AG04449 (cell line): ENCODE results near the gene MGLL.

Experiments used
- CTCF ChIA-PET: fragments of 350-600 bp; formaldehyde crosslinking; extraction: SDS; loops from one replicate; lab custom pipeline; 2021; ENCODE audit warnings: antibody characterized with exemption; lab: Yijun Ruan, JAX
- POLR2A ChIA-PET: fragments of 400-600, 350-600 bp; formaldehyde crosslinking; extraction: SDS; loops from one replicate; lab custom pipeline; 2020; ENCODE audit warnings: antibody characterized with exemption, inconsistent platforms; lab: Yijun Ruan, JAX
- DNase-seq: peaks from one replicate; pipeline ENCODE4 v3.0.0-alpha.2; 2010; ENCODE audit warnings: low read depth, low spot score
- H3K4me3 ChIP-seq: 2 replicates; pipeline ENCODE4 v1.5.1; 2011; ENCODE audit warnings: low read depth, mild to moderate bottlenecking, control low read depth, low read length
- CTCF ChIP-seq: IDR thresholded peaks from one replicate; pipeline ENCODE4 v1.5.1; 2011; ENCODE audit warnings: mild to moderate bottlenecking, moderate library complexity, low read length, control low read depth, inconsistent platforms; ENCODE audit not compliant: insufficient read depth; ENCODE audit errors: missing control alignments

MGLL gene

GRCh38 chr3:127822682-127823425 is 539 bp upstream of the MGLL start:
- peak overlapping the region; percentile 77 for H3K4me3 ChIP-seq
- peak; percentile 33 for TF ChIP-seq CTCF
- no peak for DNase-seq
- CTCF ChIA-PET = interaction anchor here (0.8 to 5.0 kb wide), 11 partner anchors 11 to 248 kb away, joined by 3 to 39 read pairs (median 4); no protein-coding TSS in a partner anchor
- POLR2A ChIA-PET = interaction anchor here (0.6 to 1.8 kb wide), 13 partner anchors 19 to 151 kb away, joined by 3 to 7 read pairs (median 3); no protein-coding TSS in a partner anchor

GRCh38 chr3:127821394-127821793 is 921 bp downstream of the MGLL start:
- DNase-seq = no peak
- CTCF ChIA-PET = interaction anchor here (1.2 to 5.0 kb wide), 5 partner anchors 13 to 131 kb away, joined by 3 to 39 read pairs (median 18); no protein-coding TSS in a partner anchor
- TF ChIP-seq CTCF = no peak
- POLR2A ChIA-PET = interaction anchor here (1.1 to 1.8 kb wide), 2 partner anchors 18 to 30 kb away, joined by 3 to 6 read pairs; no protein-coding TSS in a partner anchor
- H3K4me3 ChIP-seq = peak overlapping the region; percentile 77

- POLR2A ChIA-PET = interaction anchor here (1.1 kb wide), 1 partner anchor 30 kb away, joined by 3 read pairs; no protein-coding TSS in a partner anchor
- no peak for TF ChIP-seq CTCF
- H3K4me3 ChIP-seq = peak overlapping the region; percentile 39
- no peak for DNase-seq
- CTCF ChIA-PET = interaction anchor here (1.2 to 3.6 kb wide), 5 partner anchors 13 to 141 kb away, joined by 3 to 31 read pairs (median 6); no protein-coding TSS in a partner anchor
Measured at GRCh38 chr3:127820826-127821313, 1.4 kb downstream of the MGLL start.

DNA sequence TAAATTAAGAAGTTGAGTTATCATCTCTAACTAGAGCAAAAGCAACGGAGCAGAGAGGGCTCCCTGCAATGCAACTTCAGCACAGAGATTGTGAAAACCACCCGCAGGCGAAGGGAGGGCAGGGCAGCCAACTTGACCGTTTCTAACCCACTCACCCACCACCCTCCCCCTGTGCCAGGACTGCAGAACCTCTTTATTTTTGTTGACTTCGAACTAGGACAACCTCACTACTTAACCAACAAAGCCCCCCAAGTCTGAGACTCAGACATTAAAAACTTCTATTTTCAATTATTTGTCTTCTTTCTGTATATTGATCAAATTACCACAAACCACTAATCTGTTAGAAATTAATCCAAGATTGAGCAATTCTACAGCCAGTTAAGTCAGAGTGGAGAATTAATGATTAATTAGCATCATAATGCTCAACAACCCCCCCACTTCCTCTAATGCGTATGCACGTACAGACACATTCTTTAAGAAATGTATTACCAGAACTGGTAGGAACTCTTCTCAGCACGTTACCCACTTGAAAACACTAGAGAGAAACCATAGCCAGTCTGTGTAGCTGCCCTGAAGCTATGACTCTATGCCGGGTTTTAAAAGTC is 2.0 kb downstream of the MGLL start:
- CTCF ChIA-PET = interaction anchor here (0.6 to 3.6 kb wide), 5 partner anchors 13 to 141 kb away, joined by 3 to 31 read pairs (median 3); no protein-coding TSS in a partner anchor

GRCh38 chr3:127819656-127820055 is 2.7 kb downstream of the MGLL start:
- no peak for DNase-seq
- POLR2A ChIA-PET = interaction anchor here (0.8 kb wide), 1 partner anchor 18 kb away, joined by 3 read pairs; no protein-coding TSS in a partner anchor
- no peak for TF ChIP-seq CTCF
- 0 out of 2 replicates have a peak overlapping the region, but pooled peaks have one; percentile 24 for H3K4me3 ChIP-seq
- CTCF ChIA-PET = interaction anchor here (0.6 to 1.8 kb wide), 3 partner anchors 12 to 140 kb away, joined by 3 to 6 read pairs (median 3); no protein-coding TSS in a partner anchor

More for the DNA sequence above, 2.0 kb downstream of the MGLL start:
- peak overlapping the region; percentile 39 for H3K4me3 ChIP-seq
- peak; percentile 34 for TF ChIP-seq CTCF
- POLR2A ChIA-PET = interaction anchor here (0.8 to 1.1 kb wide), 2 partner anchors 19 to 29 kb away, joined by 3 read pairs; no protein-coding TSS in a partner anchor
- DNase-seq = no peak
